GM21529 (cell line): ENCODE measurements around the gene RASGRP1.

Experiments used
- ATAC-seq: cut with Tn5 transposase; IDR thresholded peaks from one replicate; pipeline ENCODE4 v1.9.1; 2021; ENCODE audit not compliant: unreplicated experiment

The RASGRP1 gene

DNA sequence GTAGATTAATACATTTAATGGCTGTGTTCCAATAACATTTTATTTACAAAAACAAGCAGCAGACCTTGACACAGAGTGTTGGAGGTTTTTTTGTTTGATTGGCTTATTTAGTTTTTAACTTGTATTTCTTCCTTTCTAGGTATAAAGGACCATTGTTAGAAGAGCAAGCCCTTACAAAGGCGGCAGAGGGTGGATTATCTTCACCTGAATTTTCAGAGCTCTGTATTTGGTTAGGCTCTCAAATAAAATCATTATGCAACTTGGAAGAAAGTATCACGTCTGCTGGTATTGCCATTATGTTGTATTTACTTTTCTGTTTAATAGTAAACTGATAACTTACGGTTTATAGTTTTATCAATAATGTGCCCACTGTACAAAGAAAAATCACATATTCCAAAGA lies 100.7 kb downstream of the RASGRP1 start:
- ATAC-seq: no peak

DNA sequence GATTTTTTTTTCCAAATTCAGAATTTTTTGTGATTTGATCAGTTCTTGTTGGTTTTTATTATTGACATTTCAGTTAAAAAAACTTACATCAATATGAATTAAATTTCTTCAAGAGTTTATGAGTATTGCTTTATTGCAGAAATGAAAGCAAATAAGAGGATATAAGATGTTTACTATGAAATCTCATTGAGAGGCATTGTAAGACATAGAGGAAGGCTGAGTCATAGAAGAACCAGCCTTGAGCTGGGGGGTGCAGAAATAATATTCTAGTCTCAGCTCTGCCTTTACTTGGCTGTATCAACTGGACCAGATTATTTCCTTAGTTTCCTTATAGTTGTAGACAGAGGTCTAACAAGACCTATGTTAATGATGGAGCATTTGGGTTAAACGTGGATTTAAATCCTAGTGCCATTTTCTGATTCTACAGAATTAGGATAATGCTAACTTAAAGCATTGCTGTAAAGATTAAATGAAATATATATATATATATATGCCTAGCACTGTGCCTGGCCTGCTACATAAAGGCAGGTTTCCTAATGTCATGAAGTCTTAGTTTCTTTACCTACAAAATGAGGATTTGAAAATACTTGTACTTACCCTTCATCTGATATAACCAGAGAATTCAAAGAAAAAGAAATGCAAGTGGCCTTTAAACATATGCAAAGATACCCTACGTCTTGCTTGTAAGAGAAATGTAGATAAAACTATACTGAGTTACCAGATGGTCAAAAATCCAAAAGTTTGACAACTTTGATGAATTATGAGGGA lies 103.4 kb downstream of the RASGRP1 start:
- peak; percentile 79 for ATAC-seq

DNA sequence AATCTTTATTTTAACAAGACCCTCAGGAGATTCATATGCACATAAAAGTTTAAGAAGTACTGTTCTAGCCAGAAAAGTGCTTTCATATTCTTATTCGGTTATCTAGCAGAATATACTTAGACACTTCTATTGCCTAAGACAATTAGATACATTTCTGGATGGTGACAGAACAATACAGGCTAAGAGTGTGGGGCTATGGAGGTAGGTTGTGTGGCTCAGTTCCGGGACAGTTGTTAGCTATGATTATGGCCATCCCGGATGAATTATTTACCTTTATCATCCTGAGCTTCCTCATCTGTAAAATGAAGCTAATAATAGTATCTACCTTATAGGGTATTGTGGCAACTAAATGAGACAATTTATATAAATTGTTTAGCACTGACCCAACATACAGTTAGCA lies 104.1 kb downstream of the RASGRP1 start:
- ATAC-seq: no peak

- ATAC-seq: no peak
These were observed 105.1 kb downstream of the RASGRP1 start for GRCh38 chr15:38459480-38459879.

- ATAC-seq: no peak
These were observed 106.0 kb downstream of the RASGRP1 start for GRCh38 chr15:38458646-38459045.

DNA sequence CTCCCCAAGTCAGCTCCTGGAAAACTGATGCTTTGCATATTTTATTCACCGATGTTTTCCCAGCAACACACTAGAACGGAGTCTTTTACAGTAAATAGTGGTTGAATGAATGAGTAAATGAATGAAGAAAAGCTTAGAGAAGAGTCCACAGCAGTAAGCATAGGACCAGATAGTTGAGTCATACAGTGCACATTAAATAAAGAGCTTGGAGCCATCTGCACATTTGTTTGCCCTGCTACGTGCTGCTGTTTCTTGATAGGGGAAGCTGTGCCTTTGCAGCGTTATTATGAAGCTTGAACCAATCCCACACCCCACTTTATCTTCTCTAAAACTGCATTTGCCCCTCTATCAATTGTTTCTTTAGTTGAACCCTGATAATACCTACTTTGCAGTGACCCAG lies 109.5 kb downstream of the RASGRP1 start:
- no peak for ATAC-seq

DNA sequence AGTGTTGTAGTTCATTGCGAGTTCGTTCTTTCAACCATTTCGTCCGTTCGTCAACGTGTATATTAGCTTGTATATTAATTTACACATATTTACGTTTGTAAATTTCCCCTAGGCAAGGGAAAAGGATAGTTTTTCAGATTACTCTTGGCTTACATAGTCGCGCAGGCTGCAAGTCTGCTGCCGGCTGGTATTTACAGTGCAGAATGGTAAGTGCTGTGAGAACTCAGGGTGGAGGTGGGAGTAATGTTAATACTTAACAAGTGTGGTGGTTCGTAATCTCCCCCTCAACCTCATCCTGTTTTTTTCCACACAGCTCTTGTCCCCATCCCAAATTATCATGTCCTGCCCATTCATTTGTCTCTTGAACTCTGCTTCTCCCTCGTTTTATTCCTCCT lies 109.9 kb downstream of the RASGRP1 start:
- no peak for ATAC-seq

GRCh38 chr15:38453971-38454695 lies 110.5 kb downstream of the RASGRP1 start, which contains the start of gene FAM98B:
Gene FAM98B (plus strand): TSS chr15:38454127. CDS start chr15:38454162, 35 bp downstream.
- peak; percentile 90 for ATAC-seq

DNA sequence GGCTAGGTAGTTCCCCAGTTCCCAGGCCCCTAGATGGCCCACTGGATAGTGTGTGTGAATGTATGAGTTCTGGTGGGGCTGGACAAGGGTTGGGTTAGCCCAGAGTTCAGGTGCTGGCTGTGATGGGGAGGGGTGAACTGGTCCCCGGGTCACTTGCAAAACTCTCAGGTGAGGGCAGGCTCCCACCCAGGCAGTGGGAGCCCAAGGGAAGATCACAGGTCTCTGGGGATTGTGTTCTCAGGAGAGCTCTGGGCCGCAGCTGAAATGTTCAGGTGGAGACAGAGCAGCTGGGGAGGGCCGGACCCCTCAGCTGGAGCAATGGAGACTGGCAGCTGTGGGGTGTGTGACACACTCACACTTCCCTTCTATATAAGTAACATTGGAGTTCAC lies 123.5 kb downstream of the RASGRP1 start:
- no peak for ATAC-seq

DNA sequence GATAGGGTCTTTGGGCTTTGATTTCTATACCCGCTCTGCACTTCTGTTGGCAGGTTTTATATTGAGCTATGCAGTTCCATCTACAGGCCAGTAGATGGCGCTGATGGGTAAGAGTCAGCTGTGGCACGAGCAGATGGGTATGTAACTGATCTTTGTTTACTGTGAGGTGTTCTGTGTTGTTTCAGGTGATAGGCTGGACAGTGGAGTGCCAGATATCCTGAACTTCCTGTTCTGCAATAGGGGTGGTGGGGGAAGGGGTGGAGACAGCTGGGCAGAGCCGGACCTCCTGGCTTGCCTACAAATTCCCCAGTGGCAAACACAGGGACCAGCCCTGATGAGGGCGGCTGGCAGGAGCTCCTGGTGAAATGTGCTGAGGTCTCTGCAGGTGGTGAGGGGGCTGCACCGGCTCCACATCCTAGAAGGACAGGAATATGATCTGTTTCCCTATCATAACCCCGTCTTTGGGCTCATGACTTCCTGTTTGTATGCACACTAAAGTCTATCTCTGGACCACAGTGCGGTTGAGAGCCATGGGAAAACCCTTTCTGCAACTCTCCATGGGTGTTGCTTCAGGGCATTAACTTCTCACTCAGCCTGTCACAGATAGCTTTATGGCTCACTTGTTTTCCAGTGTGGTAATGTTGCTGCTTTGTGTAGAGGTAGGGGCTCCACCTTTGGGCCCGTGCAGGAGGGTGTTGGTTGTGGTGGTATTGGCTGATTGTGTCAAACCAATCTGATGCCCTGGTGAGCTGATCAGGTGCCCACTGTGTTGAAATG lies 124.1 kb downstream of the RASGRP1 start:
- peak; percentile 80 for ATAC-seq
